T-helper 1 cell treated with Interleukin-12 subunit alpha and Interleukin-12 subunit beta and Interleukin-4 antibody, amounts not matched to agents 30 μg/mL and 1 μg/mL, for 36 hours (primary cell): Measurements from ENCODE around the gene SH2D3A.
A peak's percentile ranks its signal among the peaks of the same experiment; 100 is the strongest.

Source experiments
- H3K27ac Mint-ChIP-seq: one replicate; pipeline ENCODE4 v1.8.0; 2021; ENCODE audit warnings: mild to moderate bottlenecking, mixed read lengths
- H3K27me3 Mint-ChIP-seq: one replicate; pipeline ENCODE4 v1.8.0; 2021; ENCODE audit warnings: low read depth, mixed read lengths
- H3K36me3 Mint-ChIP-seq: one replicate; pipeline ENCODE4 v1.8.0; 2021; ENCODE audit warnings: low read depth, mixed read lengths
- H3K4me1 Mint-ChIP-seq: one replicate; pipeline ENCODE4 v1.8.0; 2021; ENCODE audit warnings: low read depth, mixed read lengths
- H3K4me3 Mint-ChIP-seq: one replicate; pipeline ENCODE4 v1.8.0; 2021; ENCODE audit warnings: mild to moderate bottlenecking, moderate library complexity, mixed read lengths
- H3K9me3 Mint-ChIP-seq: one replicate; pipeline ENCODE4 v1.8.0; 2021; ENCODE audit warnings: mixed read lengths

SH2D3A gene

DNA sequence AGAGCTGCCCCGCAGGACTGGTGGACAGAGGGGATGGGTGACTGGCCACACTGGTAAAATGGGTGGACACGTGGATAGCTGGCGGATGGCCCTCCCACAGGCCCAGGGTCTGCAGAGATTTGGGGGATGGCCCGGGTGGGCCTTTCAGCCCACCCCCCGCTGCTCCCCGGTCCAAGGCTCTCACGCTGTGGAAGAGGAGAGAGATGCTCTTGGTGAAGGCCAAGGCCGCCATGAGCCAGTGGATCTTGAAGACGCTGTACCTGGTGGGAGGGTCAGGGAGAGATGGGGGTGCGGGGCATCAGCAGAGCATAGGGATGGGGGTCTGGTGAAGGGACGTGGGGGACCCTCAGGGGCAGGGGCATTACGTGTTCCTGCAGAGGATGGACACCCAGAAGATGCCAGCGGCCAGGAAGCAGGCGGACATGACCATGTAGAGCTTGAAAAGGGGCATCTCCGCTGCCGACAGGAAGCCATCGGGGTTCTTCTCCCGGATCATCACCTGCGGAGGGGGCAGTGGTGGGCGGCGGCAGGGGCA, 34.4 kb downstream of the SH2D3A start:
- H3K9me3 Mint-ChIP-seq: no peaks in the 10 kb centered on the region
- peaks cover 18% of the 10 kb centered on the region for H3K36me3 Mint-ChIP-seq
- H3K27ac Mint-ChIP-seq: no peak overlapping the region

DNA sequence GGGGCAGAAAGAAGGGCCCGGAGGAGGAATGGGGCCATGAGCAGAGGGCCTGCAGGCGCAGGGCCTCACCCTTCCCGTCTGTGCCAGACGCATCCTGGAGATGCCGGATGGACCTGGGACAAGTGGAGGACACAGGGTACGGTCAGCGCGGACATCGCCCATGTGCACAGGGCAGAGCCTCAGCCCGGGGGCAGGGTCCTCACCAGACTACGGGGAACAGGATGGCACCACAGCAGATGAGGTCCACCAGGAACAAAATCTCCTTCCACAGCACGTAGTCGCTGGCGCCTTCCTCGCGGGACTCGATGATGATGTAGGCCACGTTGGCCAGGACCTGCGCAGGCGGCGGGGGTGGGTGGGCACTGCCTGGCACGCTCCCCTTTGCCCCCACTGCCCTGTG, 35.4 kb downstream of the SH2D3A start:
- H3K27ac Mint-ChIP-seq: no peak overlapping the region
- H3K36me3 Mint-ChIP-seq: peaks cover 18% of the 10 kb centered on the region
- H3K4me3 Mint-ChIP-seq: no peak overlapping the region
- H3K27me3 Mint-ChIP-seq: no peaks in the 10 kb centered on the region
- H3K4me1 Mint-ChIP-seq: peaks cover 9% of the 10 kb centered on the region
- H3K9me3 Mint-ChIP-seq: no peaks in the 10 kb centered on the region

More for the DNA sequence above, 34.4 kb downstream of the SH2D3A start:
- H3K27me3 Mint-ChIP-seq: no peaks in the 10 kb centered on the region
- no peak overlapping the region for H3K4me3 Mint-ChIP-seq
- peaks cover 11% of the 10 kb centered on the region for H3K4me1 Mint-ChIP-seq

GRCh38 chr19:6730941-6731670, 36.1 kb downstream of the SH2D3A start:
- Mint-ChIP-seq H3K27ac (no peak overlapping the region), H3K36me3 (peaks cover 15% of the 10 kb centered on the region), H3K4me3 (no peak overlapping the region), H3K4me1 (peaks cover 6% of the 10 kb centered on the region), H3K27me3 (no peaks in the 10 kb centered on the region), H3K9me3 (no peaks in the 10 kb centered on the region)

DNA sequence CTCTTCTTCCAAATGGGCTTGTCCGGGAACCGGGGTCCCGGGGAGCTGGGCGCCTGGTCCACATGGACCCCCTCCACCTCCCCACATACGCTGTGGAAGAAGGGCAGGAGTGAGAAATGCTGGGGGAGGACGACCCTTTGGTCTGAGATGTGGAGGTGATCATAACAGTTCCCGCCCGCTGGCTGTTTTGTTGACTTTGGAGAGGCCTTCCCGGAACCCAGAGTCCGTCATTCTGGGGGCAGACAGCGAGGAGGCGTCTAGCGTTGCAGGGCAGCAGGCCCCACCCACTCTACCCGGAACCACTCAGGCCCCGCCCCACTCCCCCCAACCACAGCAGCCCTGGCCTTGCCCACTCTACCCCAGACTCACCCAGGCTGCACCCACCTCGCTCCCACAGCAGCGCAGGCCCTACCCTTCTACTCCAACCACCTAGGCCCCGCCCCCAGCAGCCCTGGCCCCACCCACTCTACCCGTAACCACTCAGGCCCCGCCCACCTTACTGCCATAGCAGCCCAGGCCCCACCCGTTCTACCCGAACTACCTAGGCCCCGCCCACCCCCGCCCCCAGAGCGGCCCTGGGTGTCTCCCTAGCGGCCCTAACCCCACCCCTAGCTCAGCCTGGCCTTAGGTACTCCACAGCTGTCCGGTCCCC, 37.0 kb downstream of the SH2D3A start:
- Mint-ChIP-seq H3K4me3 (no peak overlapping the region), H3K27ac (no peak overlapping the region), H3K4me1 (peaks cover 1% of the 10 kb centered on the region), H3K27me3 (no peaks in the 10 kb centered on the region), H3K9me3 (no peaks in the 10 kb centered on the region), H3K36me3 (peaks cover 12% of the 10 kb centered on the region)

- H3K27ac Mint-ChIP-seq: no peak overlapping the region
- no peaks in the 10 kb centered on the region for H3K27me3 Mint-ChIP-seq
- no peak overlapping the region for H3K4me3 Mint-ChIP-seq
- peaks cover 12% of the 10 kb centered on the region for H3K36me3 Mint-ChIP-seq
- H3K9me3 Mint-ChIP-seq: no peaks in the 10 kb centered on the region
- peaks cover 4% of the 10 kb centered on the region for H3K4me1 Mint-ChIP-seq
Measured at GRCh38 chr19:6729573-6730152, 37.6 kb downstream of the SH2D3A start.

DNA sequence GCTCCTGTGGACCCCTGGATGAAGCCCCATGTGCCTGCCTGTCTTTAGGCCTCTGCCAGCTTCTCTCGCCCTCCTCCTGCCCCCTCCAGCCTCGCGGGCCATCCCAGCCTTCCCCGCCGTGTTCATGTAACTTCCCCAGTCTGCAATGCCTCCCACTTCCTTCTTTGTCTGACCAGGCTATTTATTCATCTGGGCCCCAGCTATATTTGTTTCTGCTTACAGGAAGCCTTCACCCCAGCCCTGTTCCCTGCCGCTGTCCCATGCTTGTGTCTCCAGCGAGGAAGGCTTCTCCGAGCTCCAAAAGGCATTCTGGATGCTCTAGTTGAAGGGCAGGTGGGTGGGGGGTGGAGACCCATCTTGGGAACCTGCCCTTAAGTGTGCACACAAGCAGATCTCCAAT, 38.9 kb downstream of the SH2D3A start:
- Mint-ChIP-seq H3K4me1 (peaks cover 7% of the 10 kb centered on the region), H3K4me3 (no peak overlapping the region), H3K36me3 (peaks cover 10% of the 10 kb centered on the region), H3K27me3 (peaks cover 3% of the 10 kb centered on the region), H3K9me3 (no peaks in the 10 kb centered on the region), H3K27ac (no peak overlapping the region)

GRCh38 chr19:6725513-6726231, 41.6 kb downstream of the SH2D3A start:
- Mint-ChIP-seq H3K27me3 (peaks cover 3% of the 10 kb centered on the region), H3K36me3 (peaks cover 4% of the 10 kb centered on the region), H3K4me3 (no peak overlapping the region), H3K9me3 (no peaks in the 10 kb centered on the region), H3K27ac (no peak overlapping the region), H3K4me1 (peaks cover 20% of the 10 kb centered on the region)

GRCh38 chr19:6724631-6725492, 42.4 kb downstream of the SH2D3A start:
- no peaks in the 10 kb centered on the region for H3K9me3 Mint-ChIP-seq
- no peak overlapping the region for H3K27ac Mint-ChIP-seq
- H3K36me3 Mint-ChIP-seq: peaks cover 4% of the 10 kb centered on the region
- H3K27me3 Mint-ChIP-seq: peaks cover 3% of the 10 kb centered on the region
- no peak overlapping the region for H3K4me3 Mint-ChIP-seq
- peaks cover 27% of the 10 kb centered on the region for H3K4me1 Mint-ChIP-seq

DNA sequence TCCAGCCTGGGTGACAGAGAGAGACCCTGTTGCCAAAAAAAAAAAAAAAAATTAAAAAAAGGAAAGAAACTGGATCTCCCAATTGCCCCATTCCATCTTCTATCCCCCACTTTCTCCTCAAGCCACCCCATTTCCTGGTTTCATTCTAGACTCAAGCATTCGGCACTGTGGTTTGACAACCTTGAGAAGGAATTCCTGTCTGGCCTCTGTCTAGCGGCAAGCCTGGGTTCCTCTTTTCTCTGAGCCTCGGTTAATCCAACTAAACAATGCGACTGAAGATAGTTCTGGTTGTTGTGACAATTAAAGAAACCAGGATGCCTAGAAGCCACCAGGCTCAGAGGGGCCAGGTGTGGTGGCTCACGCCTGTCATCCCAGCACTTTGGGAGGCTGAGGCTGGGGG, 43.5 kb downstream of the SH2D3A start:
- Mint-ChIP-seq H3K36me3 (no peaks in the 10 kb centered on the region), H3K27ac (no peak overlapping the region), H3K27me3 (peaks cover 9% of the 10 kb centered on the region), H3K9me3 (no peaks in the 10 kb centered on the region), H3K4me3 (no peak overlapping the region), H3K4me1 (peaks cover 31% of the 10 kb centered on the region)

DNA sequence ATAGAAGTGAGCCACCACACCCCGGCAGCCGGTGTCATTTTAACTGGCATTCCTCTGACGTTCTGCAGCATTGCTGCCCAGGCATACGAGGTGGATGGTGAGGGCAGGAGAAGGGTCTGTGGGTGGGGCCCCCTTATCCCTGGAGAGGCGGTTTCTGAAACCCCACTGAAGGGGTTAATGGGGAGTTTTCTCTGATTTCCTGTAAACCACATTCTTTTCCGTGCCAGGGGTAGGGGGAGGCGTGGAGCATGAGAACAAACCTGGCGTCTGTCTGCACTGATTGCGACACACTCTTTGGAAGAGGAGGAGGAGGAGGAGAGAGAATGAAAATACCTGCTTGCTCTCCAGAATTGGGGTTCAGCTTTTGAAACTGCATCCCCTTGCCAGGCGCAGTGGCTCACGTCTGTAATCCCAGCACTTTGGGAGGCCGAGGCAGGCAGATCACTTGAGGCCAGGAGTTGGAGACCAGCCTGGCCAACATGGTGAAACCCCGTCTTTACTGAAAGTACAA, 44.1 kb downstream of the SH2D3A start:
- Mint-ChIP-seq H3K27me3 (peaks cover 9% of the 10 kb centered on the region), H3K27ac (no peak overlapping the region), H3K9me3 (no peaks in the 10 kb centered on the region), H3K36me3 (no peaks in the 10 kb centered on the region), H3K4me1 (peaks cover 30% of the 10 kb centered on the region), H3K4me3 (no peak overlapping the region)

DNA sequence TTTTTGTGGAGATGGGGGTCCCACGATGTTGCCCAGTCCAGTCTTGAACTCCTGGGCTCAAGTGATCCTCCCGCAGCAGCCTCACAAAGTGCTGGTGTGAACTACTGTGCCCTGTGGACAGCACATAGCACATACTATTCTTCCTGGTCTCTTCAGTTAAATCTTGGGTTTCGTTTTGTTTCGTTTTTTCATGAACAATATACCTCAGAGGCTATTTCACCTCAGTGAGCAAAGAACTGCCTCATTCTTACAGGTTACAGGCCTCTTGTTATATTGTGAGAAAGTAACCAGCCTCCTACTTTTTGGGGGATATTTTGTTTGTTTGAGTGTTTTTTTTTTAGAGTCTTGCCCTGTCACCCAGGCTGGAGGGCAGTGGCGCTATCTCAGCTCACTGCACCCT, 45.5 kb downstream of the SH2D3A start:
- H3K4me1 Mint-ChIP-seq: peaks cover 34% of the 10 kb centered on the region
- H3K27me3 Mint-ChIP-seq: peaks cover 9% of the 10 kb centered on the region
- no peak overlapping the region for H3K4me3 Mint-ChIP-seq
- H3K36me3 Mint-ChIP-seq: no peaks in the 10 kb centered on the region
- H3K27ac Mint-ChIP-seq: no peak overlapping the region
- H3K9me3 Mint-ChIP-seq: peaks cover 4% of the 10 kb centered on the region

DNA sequence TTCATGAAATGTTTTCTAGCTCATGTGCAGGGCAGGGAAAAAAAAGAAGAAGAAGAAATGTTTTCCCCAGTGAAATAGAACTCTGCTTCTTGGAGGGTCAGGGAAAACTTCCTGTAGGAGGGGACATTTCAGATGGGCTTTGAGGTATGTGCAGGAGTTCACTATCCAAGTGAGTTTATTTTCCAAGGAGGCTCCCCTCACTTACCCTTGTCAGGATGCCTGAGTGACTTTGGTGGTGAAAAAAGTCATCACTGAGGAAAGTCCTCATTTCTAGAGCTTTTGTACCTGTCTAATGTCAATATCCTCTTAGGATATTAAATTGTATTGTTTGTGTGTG, 46.1 kb downstream of the SH2D3A start:
- no peak overlapping the region for H3K4me3 Mint-ChIP-seq
- H3K27ac Mint-ChIP-seq: peak overlapping the region; percentile 11
- no peaks in the 10 kb centered on the region for H3K36me3 Mint-ChIP-seq
- peaks cover 9% of the 10 kb centered on the region for H3K27me3 Mint-ChIP-seq
- peaks cover 4% of the 10 kb centered on the region for H3K9me3 Mint-ChIP-seq
- H3K4me1 Mint-ChIP-seq: peaks cover 37% of the 10 kb centered on the region

DNA sequence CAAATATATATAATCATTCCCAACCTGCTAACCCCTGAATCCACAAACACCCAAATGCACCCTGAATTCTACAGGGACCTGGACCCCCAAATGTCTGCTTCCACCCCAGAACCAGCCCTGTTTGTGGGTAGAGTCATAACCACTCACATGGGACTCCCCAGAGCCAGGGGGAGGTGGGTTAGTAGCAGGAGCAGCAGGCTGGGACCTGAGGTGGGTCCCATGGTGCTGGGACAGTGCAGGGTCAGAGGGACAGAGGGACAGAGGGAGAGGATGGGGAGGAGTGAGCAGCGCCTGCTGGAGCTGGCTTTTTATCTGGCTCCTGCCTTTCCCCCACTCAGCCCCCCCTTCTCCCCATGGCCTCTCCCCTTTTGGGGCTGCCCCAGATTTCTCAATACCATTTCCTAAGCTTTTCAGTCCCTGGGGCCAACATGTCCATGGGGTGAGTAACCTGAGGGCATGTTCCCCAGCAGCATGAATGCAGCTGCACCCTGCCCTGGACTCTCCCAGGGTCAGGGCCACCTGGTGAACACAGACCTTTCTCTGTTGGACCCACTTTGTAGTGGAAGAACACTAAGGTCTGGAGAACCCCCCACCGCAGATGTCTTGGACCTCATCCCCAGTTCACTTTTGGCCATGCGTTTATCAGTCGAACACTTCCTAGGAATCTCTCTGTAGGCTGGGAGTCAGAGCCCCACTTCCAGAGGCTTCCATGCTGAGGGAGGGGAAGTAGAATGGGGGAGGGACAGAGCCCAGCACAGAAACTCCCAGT, 46.7 kb downstream of the SH2D3A start, which contains the start of gene C3:
C3 (minus strand) TSS at position 282 of the 769 bp plus-strand sequence; CDS start at position 221, 61 bp downstream.
- H3K36me3 Mint-ChIP-seq: no peaks in the 10 kb centered on the region
- H3K27ac Mint-ChIP-seq: peak within 1 kb of the TSS; percentile 11
- peaks cover 37% of the 10 kb centered on the region for H3K4me1 Mint-ChIP-seq
- H3K27me3 Mint-ChIP-seq: peaks cover 9% of the 10 kb centered on the region
- peaks cover 4% of the 10 kb centered on the region for H3K9me3 Mint-ChIP-seq
- H3K4me3 Mint-ChIP-seq: no peak within 1 kb of the TSS
